ENCODE measurements around the gene ADIG. TPM values are rescaled to one million over a fixed set of nuclear protein-coding genes. Genes with fewer than 3 reads are reported as not detected.
A peak's percentile ranks its signal among the peaks of the same experiment; 100 is the strongest.
"Not testable (repeated sequence)": the region's sequence is repeated elsewhere in the genome, so short reads cannot be mapped to it uniquely, and the experiment has no call there.

Gene ADIG
- total and polyA plus RNA-seq, 10 donors = not detected

DNA sequence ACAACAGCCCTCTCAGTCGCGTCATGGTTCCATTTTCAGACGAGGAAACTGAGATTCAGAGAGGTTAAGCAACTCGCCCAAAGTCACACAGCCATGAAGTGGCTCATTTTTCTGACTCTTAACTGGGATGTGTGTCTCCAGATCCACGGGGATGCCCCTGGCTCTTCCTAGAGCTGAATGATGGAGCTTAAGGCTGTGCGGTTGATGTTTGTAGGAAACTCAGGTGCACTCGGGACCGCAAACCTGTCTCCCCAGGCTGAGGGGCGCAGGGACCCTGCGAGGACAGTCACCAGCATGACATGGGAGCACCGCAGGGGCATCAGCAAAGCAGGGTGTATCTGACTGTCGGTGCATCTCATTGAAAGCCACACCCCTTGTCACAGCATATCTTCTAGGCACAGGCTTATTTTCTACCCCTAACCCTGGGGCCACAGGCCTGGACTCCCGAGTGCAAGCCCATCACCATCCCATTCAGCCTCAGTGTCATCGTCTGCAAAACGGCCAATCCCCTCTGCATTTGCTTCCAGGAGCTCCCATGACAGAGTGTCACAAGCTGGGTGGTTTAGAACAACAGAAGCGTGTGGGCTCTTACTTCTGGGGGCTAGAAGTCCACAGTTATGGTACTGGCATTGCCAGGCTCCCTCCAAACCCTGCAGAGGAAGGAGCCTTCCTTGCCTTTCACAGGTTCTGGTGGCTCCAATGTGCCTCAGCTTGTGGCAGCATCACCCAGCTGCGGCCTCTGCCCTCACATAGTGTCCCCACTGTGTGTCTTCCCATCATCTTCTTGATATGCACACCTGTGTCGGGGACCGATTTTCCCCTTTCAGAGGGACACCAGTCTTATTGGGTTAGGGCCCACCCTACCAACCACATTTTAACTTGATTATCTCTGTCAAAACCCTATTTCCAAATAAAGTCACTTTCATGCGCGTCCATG lies 10.7 kb downstream of the ADIG start:
- H3K4me1 ChIP-seq = no peaks in the 10 kb centered on the region
- no peaks in the 10 kb centered on the region for H3K9me3 ChIP-seq
- TF ChIP-seq POLR2A (IDR thresholded peaks at IDR 0.05) = no peak
- no peak for TF ChIP-seq POLR2AphosphoS5 (IDR thresholded peaks at IDR 0.05)
- TF ChIP-seq, protein P1, sequence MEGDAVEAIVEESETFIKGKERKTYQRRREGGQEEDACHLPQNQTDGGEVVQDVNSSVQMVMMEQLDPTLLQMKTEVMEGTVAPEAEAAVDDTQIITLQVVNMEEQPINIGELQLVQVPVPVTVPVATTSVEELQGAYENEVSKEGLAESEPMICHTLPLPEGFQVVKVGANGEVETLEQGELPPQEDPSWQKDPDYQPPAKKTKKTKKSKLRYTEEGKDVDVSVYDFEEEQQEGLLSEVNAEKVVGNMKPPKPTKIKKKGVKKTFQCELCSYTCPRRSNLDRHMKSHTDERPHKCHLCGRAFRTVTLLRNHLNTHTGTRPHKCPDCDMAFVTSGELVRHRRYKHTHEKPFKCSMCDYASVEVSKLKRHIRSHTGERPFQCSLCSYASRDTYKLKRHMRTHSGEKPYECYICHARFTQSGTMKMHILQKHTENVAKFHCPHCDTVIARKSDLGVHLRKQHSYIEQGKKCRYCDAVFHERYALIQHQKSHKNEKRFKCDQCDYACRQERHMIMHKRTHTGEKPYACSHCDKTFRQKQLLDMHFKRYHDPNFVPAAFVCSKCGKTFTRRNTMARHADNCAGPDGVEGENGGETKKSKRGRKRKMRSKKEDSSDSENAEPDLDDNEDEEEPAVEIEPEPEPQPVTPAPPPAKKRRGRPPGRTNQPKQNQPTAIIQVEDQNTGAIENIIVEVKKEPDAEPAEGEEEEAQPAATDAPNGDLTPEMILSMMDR (IDR thresholded peaks at IDR 0.05 in 8 of 11, conservative IDR thresholded peaks at IDR 0.05 in 3 of 11) = no peak
- 81 to 90% (median 84%) methylated on average over 21 of the region's 21 CpGs for WGBS, 5 donors
- no peak overlapping the region for H3K4me3 ChIP-seq
- intact Hi-C loops (cut with DNase I; ENCODE audit: low total_unique reads) = no loop called here
- H3K27me3 ChIP-seq (replicated peaks in 1 of 7) = peaks cover 0 to 33% (median 0%) of the 10 kb centered on the region in 7 donors
- no peaks in the 10 kb centered on the region for H3K36me3 ChIP-seq
- no peak for DNase-seq
- no peak overlapping the region for H3K27ac ChIP-seq

DNA sequence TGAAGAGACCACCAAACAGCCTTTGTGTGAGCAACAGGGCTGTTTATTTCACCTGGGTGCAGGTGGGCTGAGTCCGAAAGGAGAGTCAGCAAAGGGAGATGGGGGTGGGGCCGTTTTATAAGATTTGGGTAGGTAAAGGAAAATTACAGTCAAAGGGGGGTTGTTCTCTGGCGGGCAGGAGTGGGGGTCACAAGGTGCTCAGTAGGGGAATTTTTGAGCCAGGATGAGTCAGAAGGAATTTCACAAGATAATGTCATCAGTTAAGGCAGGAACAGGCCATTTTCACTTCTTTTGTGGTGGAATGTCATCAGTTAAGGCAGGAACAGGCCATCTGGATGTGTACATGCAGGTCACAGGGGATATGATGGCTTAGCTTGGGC lies 11.4 kb downstream of the ADIG start:
- H3K4me3 ChIP-seq; H3K9me3 ChIP-seq; H3K27ac ChIP-seq; H3K36me3 ChIP-seq; DNase-seq; intact Hi-C loops (cut with DNase I; ENCODE audit: low total_unique reads); H3K4me1 ChIP-seq: not testable (repeated sequence)
- H3K27me3 ChIP-seq (replicated peaks in 1 of 7) = peaks cover 0 to 33% (median 0%) of the 10 kb centered on the region in 7 donors
- 62 to 88% (median 74%) methylated on average over 3 of the region's 3 CpGs for WGBS, 5 donors

DNA sequence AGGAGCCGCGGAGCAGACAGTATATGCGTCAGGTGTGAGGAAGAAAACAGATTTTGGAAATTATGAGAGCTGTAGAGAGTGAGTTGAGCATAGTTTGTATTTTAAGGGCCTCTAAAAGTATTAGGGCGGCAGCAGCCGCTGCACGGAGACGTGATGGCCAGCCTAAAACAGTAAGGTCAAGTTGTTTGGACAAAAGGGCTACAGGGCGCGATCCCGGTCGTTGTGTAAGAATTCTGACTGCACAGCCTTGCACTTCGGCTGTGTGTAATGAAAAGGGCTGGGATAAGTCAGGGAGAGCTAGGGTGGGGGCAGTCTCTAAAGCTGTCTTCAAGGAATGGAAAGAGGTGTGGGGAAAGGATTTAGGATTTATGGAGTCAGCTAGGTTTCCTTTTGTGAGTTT lies 13.3 kb downstream of the ADIG start:
- 80 to 88% (median 86%) methylated on average over 12 of the region's 12 CpGs for WGBS, 5 donors
- DNase-seq; intact Hi-C loops (cut with DNase I; ENCODE audit: low total_unique reads): not testable (repeated sequence)

DNA sequence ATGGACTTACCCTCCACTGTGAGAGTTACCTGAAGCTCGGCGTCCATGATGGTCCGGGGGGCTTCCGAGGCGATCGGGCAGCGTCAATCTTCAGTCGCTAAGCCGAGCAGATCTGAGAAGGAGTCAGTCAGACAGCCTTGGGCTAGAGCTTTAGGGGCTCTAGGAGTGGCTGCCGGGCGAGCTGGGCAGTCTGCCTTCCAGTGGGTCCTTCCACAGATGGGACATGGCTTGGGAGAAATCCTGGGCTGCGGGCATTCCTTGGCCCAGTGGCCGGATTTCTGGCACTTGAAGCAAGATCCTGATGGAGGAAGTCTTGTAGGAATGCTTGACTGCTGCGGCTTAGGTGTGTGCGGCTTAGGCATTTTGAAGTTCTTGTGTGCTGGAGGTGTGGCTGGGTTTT lies 14.9 kb downstream of the ADIG start:
- H3K36me3 ChIP-seq; intact Hi-C loops (cut with DNase I; ENCODE audit: low total_unique reads); H3K4me3 ChIP-seq; H3K4me1 ChIP-seq; H3K9me3 ChIP-seq; H3K27ac ChIP-seq: not testable (repeated sequence)
- H3K27me3 ChIP-seq (replicated peaks in 1 of 7) = peaks cover 0 to 34% (median 7%) of the 10 kb centered on the region in 7 donors
- DNase-seq = peak; percentile 43
- WGBS, 5 donors = 88 to 94% (median 91%) methylated on average over 10 to 15 of the region's 15 CpGs

More for the DNA sequence above, 13.3 kb downstream of the ADIG start:
- H3K9me3 ChIP-seq, H3K36me3 ChIP-seq, H3K4me3 ChIP-seq, H3K27ac ChIP-seq, H3K4me1 ChIP-seq: not testable (repeated sequence)
- H3K27me3 ChIP-seq (replicated peaks in 1 of 7) = peaks cover 0 to 25% (median 0%) of the 10 kb centered on the region in 7 donors

DNA sequence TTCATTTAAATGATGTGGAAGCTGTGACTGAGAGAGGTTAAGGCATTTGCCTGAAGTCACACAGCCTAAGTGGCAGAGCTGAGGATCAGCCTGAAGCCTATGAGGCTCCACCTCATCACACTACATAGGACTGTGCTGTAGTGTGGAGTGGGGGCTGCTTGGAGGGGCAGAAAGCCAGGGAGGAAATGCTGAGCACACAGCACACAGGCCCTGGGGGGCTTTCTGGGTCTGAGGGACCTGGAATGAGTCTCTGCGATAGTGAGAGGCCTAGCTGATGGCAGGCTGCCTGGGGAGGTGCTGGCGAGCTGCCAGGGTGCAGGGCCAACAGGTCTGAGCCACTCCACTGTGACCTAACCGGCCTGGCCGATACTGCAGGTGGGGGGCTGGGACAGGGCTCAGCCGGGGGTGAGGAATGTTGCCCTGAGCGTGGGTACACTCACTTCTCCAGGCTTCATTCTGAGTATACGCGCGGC lies 18.4 kb downstream of the ADIG start:
- H3K27me3 ChIP-seq (replicated peaks in 1 of 7) = peaks cover 0 to 59% (median 33%) of the 10 kb centered on the region in 7 donors
- H3K9me3 ChIP-seq = no peaks in the 10 kb centered on the region
- WGBS, 5 donors = 64 to 81% (median 73%) methylated on average over 9 of the region's 9 CpGs
- no peak overlapping the region for H3K27ac ChIP-seq
- TF ChIP-seq, protein P1 (IDR thresholded peaks at IDR 0.05 in 8 of 11, conservative IDR thresholded peaks at IDR 0.05 in 3 of 11) = no peak
- TF ChIP-seq POLR2A (IDR thresholded peaks at IDR 0.05) = no peak
- TF ChIP-seq POLR2AphosphoS5 (IDR thresholded peaks at IDR 0.05) = no peak
- H3K4me3 ChIP-seq = no peak overlapping the region
- DNase-seq = no peak
- intact Hi-C loops (cut with DNase I; ENCODE audit: low total_unique reads) = no loop called here
- H3K36me3 ChIP-seq = no peaks in the 10 kb centered on the region
- H3K4me1 ChIP-seq = peaks cover 0 to 13% (median 4%) of the 10 kb centered on the region in 6 donors

All from spleen (tissue), 11 donors.